Mammary epithelial cell (primary cell): Measurements from ENCODE around the gene SNX9.

Source experiments
- EZH2 ChIP-seq: IDR thresholded peaks from 2 replicates; pipeline ENCODE4 v1.6.1; 2012; ENCODE audit warnings: low read length, inconsistent platforms, borderline replicate concordance
- TF ChIP-seq, protein P1 (sequence below), 2 donors: IDR thresholded peaks in 1 of 2; conservative IDR thresholded peaks in 1 of 2; 2 replicates each; pipeline ENCODE4 v1.5.1; 2011 to 2012; ENCODE audit warnings: inconsistent platforms in 2 of 2, low read length in 2 of 2, mild to moderate bottlenecking in 2 of 2, control low read depth in 1 of 2, low read depth in 1 of 2; ENCODE audit not compliant: insufficient read depth in 1 of 2; ENCODE audit errors: extremely low read depth in 1 of 2

DNA sequence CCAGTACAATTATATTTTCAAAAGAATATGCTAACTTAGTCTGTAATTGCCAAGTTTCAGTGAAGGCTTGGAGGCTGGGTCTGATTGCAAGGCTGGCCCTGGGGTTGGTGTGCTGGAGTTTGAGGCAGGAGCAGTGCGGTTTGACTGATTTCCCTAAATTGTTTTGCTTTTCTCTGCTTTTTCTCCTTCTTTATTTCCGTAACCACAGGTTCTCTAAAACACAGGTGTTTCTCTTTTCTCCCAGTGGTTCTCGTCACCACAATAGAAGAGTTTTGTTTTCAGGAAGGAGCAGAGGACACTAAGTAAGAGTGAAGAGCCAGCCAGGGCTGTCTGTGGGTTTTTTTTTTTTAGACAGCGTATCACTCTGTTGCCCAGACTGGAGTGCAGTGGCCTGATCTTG, 8.2 kb upstream of the SNX9 start:
- TF ChIP-seq, protein P1, sequence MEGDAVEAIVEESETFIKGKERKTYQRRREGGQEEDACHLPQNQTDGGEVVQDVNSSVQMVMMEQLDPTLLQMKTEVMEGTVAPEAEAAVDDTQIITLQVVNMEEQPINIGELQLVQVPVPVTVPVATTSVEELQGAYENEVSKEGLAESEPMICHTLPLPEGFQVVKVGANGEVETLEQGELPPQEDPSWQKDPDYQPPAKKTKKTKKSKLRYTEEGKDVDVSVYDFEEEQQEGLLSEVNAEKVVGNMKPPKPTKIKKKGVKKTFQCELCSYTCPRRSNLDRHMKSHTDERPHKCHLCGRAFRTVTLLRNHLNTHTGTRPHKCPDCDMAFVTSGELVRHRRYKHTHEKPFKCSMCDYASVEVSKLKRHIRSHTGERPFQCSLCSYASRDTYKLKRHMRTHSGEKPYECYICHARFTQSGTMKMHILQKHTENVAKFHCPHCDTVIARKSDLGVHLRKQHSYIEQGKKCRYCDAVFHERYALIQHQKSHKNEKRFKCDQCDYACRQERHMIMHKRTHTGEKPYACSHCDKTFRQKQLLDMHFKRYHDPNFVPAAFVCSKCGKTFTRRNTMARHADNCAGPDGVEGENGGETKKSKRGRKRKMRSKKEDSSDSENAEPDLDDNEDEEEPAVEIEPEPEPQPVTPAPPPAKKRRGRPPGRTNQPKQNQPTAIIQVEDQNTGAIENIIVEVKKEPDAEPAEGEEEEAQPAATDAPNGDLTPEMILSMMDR (conservative IDR thresholded peaks at IDR 0.05 in 1 of 2, IDR thresholded peaks at IDR 0.05 in 1 of 2; ENCODE audit: extremely low read depth in 1 of 2, insufficient read depth in 1 of 2, low read depth in 1 of 2, low read length in 2 of 2), result no peak
- TF ChIP-seq EZH2, result no peak
